Measurements from ENCODE around the gene TSPAN15. TPM values are rescaled to one million over a fixed set of nuclear protein-coding genes. Genes with fewer than 3 reads are reported as not detected.

The TSPAN15 gene
- total and polyA plus RNA-seq, 2 experiments from 2014 or later, result 6.6 to 10.1 TPM

GRCh38 chr10:69494626-69495558 lies 43.6 kb downstream of the TSPAN15 start:
- DNase-seq (ENCODE audit: low spot score) (no peak), ATAC-seq (peak; percentile 47)
- H3K4me1 ChIP-seq (ENCODE audit: insufficient read depth), result no peaks in the 10 kb centered on the region
- no peaks in the 10 kb centered on the region for H3F3A ChIP-seq (replicated peaks; ENCODE audit: low read depth)
- no peaks in the 10 kb centered on the region for H3K79me2 ChIP-seq (replicated peaks; ENCODE audit: insufficient read depth)
- no peak overlapping the region for H3K4me2 ChIP-seq
- Mint-ChIP-seq H3K4me3 (no peak overlapping the region), H3K27me3 (ENCODE audit: insufficient read depth, low read depth, poor library complexity) (peaks cover 1% of the 10 kb centered on the region), H3K9me3 (no peaks in the 10 kb centered on the region), H3K27ac (no peak overlapping the region), H3K4me1 (peaks cover 14% of the 10 kb centered on the region), H3K36me3 (ENCODE audit: low read depth) (no peaks in the 10 kb centered on the region; the same call in 2 of the 3 replicates)
- no peak overlapping the region for H2AFZ ChIP-seq
- no peaks in the 10 kb centered on the region for H4K20me1 ChIP-seq (replicated peaks; ENCODE audit: insufficient read depth)
- no peaks in the 10 kb centered on the region for H3K36me3 ChIP-seq (ENCODE audit: insufficient read depth)
- no peaks in the 10 kb centered on the region for H3K27me3 ChIP-seq (ENCODE audit: insufficient read depth)
- H3K4me3 ChIP-seq, result no peak overlapping the region
- no peaks in the 10 kb centered on the region for H3K9me2 ChIP-seq (ENCODE audit: insufficient read depth)
- TF ChIP-seq, protein P1, sequence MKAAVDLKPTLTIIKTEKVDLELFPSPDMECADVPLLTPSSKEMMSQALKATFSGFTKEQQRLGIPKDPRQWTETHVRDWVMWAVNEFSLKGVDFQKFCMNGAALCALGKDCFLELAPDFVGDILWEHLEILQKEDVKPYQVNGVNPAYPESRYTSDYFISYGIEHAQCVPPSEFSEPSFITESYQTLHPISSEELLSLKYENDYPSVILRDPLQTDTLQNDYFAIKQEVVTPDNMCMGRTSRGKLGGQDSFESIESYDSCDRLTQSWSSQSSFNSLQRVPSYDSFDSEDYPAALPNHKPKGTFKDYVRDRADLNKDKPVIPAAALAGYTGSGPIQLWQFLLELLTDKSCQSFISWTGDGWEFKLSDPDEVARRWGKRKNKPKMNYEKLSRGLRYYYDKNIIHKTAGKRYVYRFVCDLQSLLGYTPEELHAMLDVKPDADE (IDR thresholded peaks at IDR 0.05), result no peak
- no peak for TF ChIP-seq CREB1 (CRISPR knock-in tag; IDR thresholded peaks at IDR 0.05; ENCODE audit: low read depth)
- TF ChIP-seq ZNF114 (CRISPR knock-in tag; IDR thresholded peaks at IDR 0.05), result no peak
- no peak for TF ChIP-seq EZH2 (IDR thresholded peaks at IDR 0.05; ENCODE audit: low read depth, unreplicated experiment)
- TF ChIP-seq POLR2AphosphoS5 (IDR thresholded peaks at IDR 0.05; ENCODE audit: low read depth), result no peak
- TF ChIP-seq EZH2phosphoT487 (IDR thresholded peaks at IDR 0.05; ENCODE audit: unreplicated experiment), result no peak
- TF ChIP-seq STAT1 (IDR thresholded peaks at IDR 0.05; ENCODE audit: unreplicated experiment), result no peak
- TF ChIP-seq, protein P2, sequence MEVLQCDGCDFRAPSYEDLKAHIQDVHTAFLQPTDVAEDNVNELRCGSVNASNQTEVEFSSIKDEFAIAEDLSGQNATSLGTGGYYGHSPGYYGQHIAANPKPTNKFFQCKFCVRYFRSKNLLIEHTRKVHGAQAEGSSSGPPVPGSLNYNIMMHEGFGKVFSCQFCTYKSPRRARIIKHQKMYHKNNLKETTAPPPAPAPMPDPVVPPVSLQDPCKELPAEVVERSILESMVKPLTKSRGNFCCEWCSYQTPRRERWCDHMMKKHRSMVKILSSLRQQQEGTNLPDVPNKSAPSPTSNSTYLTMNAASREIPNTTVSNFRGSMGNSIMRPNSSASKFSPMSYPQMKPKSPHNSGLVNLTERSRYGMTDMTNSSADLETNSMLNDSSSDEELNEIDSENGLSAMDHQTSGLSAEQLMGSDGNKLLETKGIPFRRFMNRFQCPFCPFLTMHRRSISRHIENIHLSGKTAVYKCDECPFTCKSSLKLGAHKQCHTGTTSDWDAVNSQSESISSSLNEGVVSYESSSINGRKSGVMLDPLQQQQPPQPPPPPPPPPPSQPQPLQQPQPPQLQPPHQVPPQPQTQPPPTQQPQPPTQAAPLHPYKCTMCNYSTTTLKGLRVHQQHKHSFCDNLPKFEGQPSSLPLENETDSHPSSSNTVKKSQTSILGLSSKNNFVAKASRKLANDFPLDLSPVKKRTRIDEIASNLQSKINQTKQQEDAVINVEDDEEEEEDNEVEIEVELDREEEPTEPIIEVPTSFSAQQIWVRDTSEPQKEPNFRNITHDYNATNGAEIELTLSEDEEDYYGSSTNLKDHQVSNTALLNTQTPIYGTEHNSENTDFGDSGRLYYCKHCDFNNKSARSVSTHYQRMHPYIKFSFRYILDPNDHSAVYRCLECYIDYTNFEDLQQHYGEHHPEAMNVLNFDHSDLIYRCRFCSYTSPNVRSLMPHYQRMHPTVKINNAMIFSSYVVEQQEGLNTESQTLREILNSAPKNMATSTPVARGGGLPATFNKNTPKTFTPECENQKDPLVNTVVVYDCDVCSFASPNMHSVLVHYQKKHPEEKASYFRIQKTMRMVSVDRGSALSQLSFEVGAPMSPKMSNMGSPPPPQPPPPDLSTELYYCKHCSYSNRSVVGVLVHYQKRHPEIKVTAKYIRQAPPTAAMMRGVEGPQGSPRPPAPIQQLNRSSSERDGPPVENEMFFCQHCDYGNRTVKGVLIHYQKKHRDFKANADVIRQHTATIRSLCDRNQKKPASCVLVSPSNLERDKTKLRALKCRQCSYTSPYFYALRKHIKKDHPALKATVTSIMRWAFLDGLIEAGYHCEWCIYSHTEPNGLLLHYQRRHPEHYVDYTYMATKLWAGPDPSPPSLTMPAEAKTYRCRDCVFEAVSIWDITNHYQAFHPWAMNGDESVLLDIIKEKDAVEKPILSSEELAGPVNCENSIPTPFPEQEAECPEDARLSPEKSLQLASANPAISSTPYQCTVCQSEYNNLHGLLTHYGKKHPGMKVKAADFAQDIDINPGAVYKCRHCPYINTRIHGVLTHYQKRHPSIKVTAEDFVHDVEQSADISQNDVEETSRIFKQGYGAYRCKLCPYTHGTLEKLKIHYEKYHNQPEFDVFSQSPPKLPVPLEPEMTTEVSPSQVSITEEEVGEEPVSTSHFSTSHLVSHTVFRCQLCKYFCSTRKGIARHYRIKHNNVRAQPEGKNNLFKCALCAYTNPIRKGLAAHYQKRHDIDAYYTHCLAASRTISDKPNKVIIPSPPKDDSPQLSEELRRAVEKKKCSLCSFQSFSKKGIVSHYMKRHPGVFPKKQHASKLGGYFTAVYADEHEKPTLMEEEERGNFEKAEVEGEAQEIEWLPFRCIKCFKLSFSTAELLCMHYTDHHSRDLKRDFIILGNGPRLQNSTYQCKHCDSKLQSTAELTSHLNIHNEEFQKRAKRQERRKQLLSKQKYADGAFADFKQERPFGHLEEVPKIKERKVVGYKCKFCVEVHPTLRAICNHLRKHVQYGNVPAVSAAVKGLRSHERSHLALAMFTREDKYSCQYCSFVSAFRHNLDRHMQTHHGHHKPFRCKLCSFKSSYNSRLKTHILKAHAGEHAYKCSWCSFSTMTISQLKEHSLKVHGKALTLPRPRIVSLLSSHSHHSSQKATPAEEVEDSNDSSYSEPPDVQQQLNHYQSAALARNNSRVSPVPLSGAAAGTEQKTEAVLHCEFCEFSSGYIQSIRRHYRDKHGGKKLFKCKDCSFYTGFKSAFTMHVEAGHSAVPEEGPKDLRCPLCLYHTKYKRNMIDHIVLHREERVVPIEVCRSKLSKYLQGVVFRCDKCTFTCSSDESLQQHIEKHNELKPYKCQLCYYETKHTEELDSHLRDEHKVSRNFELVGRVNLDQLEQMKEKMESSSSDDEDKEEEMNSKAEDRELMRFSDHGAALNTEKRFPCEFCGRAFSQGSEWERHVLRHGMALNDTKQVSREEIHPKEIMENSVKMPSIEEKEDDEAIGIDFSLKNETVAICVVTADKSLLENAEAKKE (CRISPR knock-in tag; IDR thresholded peaks at IDR 0.05), result no peak
- no peak for TF ChIP-seq JUNB (IDR thresholded peaks at IDR 0.05; ENCODE audit: unreplicated experiment)
- TF ChIP-seq ZNF331 (CRISPR knock-in tag; IDR thresholded peaks at IDR 0.05; ENCODE audit: low read depth), result no peak
- no peak for TF ChIP-seq CTCF (conservative IDR thresholded peaks at IDR 0.05; ENCODE audit: low read depth in 2 of 2)
- TF ChIP-seq, protein P3, sequence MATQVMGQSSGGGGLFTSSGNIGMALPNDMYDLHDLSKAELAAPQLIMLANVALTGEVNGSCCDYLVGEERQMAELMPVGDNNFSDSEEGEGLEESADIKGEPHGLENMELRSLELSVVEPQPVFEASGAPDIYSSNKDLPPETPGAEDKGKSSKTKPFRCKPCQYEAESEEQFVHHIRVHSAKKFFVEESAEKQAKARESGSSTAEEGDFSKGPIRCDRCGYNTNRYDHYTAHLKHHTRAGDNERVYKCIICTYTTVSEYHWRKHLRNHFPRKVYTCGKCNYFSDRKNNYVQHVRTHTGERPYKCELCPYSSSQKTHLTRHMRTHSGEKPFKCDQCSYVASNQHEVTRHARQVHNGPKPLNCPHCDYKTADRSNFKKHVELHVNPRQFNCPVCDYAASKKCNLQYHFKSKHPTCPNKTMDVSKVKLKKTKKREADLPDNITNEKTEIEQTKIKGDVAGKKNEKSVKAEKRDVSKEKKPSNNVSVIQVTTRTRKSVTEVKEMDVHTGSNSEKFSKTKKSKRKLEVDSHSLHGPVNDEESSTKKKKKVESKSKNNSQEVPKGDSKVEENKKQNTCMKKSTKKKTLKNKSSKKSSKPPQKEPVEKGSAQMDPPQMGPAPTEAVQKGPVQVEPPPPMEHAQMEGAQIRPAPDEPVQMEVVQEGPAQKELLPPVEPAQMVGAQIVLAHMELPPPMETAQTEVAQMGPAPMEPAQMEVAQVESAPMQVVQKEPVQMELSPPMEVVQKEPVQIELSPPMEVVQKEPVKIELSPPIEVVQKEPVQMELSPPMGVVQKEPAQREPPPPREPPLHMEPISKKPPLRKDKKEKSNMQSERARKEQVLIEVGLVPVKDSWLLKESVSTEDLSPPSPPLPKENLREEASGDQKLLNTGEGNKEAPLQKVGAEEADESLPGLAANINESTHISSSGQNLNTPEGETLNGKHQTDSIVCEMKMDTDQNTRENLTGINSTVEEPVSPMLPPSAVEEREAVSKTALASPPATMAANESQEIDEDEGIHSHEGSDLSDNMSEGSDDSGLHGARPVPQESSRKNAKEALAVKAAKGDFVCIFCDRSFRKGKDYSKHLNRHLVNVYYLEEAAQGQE (IDR thresholded peaks at IDR 0.05; ENCODE audit: unreplicated experiment), result no peak
- no peak for TF ChIP-seq NANOG (IDR thresholded peaks at IDR 0.05; ENCODE audit: borderline replicate concordance)
- H3K27ac ChIP-seq (ENCODE audit: low read depth), result no peak overlapping the region

Data from GM23338 (cell line).